GM12892 (cell line): ENCODE measurements around the gene CORO2B.

Source experiments
- POLR2A ChIP-seq: IDR thresholded peaks from 2 replicates; pipeline ENCODE4 v1.6.1; 2011; ENCODE audit warnings: low read depth, low read length, control low read depth
- POLR2AphosphoS5 ChIP-seq: IDR thresholded peaks from 2 replicates; pipeline ENCODE4 v1.6.1; 2011; ENCODE audit warnings: low read depth, low read length, control low read depth

GRCh38 chr15:68608844-68609232 is 30.0 kb downstream of the CORO2B start:
- TF ChIP-seq POLR2A = no peak
- TF ChIP-seq POLR2AphosphoS5 = no peak
